CD4-positive, alpha-beta T cell treated with Interleukin-17A for 4 hours (primary cell): Measurements from ENCODE around the gene PREX1.

Experiments used
- DNase-seq: peaks from one replicate; pipeline ENCODE4 v3.0.0-alpha.2; 2020; ENCODE audit warnings: mixed read lengths

PREX1 gene

DNA sequence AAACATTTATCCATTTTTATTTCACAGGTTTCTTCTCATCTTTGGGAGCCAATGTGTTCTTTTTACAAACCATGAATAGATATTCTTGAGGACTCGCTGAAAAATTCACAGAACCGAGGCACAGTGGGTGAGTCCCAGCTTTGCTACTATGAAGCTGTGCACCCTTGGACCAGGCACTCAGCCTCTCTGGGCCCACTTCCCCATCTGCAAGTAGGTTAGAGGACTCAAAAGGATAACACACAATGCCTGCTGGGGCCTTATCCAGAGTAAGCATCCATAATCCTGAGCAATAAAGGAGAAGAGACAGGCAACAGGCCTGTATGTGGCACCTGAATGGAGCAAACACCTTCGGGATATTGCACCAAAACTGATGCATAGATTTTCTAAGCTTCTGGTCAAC lies 153.3 kb downstream of the PREX1 start:
- DNase-seq: no peak

DNA sequence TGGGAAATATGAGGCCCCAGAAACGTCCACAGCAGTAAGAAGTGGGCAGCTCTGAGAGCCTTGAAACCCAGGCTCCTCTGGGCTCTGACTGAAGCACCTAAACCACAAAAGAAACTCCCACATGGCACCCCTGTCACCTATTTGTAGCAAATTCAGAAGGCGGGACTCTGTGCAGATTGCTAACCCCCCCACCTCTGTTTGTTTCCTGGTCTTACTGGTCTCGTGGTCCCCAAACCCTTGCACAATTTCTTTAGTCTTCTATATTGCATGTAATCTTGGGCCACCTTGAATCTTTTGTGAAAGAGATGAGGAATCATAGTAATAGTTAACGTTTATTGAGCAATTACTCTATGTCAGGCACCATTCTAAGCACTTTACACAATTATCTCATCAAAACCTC lies 154.3 kb downstream of the PREX1 start:
- no peak for DNase-seq

DNA sequence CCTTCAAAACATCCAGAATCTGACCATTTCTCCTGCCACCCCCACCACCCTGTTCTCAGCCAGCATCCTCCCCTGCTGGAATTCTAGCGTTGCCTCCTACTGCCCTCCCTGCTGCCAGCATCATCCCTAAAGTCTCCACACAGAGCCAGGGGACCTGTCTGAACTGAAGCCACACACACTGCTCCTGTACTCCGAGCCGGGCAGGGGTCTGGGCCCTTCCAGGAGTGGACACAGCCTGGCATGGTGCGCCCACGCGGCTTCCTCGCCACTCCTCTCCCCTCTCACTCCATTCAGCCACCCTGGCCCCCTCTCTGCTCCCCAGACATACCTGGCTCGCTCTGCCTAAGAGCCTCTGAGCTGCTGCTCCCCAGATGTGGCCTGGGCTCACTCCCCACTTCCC lies 155.5 kb downstream of the PREX1 start:
- DNase-seq: no peak

DNA sequence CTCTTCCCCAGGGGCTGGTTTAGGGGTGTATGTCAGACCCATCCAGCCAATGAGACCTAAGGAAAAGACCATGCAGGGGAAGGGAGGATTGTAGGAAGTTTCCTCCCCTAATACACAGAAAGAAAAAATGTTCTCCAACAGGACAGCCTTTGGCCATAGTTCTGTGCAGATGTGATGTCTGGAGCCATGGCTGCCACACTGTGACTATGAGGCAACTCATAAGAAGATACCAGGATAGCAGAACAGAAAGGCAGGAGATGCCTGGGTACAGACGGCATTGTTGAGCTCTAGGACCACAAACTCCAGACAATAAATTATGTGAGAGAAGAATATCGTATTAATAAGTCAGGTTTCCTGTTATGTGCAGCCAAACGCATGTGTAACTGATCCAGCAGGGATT lies 156.7 kb downstream of the PREX1 start:
- DNase-seq: no peak

DNA sequence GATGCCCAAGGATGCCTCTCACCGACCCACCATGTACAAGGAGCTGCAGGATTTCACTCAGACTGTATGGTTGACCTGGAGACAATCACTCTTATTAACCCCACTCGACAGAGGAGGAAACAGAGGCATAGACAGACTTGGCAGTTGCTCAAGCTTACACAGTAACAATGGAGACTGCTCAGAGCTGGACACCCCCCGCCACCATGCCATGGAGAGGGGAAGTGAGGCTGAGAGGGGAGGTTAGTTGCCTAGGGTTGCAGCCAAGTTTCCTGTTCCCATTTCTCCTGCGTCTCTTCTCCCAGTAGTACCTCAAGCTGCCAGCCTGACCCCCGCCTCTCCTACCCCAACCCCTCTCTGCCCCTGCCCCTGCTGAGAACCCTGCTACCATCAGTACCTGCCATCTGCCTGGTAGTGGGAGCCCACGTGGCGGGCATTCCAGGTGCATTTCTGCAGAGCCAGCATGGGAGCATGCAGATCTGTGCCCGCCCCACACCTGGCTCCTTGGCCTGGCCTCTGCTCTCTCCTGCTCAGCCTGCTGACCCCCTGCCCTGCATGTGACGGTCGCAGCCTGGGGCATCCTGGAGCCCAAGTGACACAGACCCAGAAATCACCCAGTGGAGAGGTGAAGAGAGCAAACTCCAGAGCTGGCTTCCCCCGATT lies 157.7 kb downstream of the PREX1 start:
- no peak for DNase-seq

DNA sequence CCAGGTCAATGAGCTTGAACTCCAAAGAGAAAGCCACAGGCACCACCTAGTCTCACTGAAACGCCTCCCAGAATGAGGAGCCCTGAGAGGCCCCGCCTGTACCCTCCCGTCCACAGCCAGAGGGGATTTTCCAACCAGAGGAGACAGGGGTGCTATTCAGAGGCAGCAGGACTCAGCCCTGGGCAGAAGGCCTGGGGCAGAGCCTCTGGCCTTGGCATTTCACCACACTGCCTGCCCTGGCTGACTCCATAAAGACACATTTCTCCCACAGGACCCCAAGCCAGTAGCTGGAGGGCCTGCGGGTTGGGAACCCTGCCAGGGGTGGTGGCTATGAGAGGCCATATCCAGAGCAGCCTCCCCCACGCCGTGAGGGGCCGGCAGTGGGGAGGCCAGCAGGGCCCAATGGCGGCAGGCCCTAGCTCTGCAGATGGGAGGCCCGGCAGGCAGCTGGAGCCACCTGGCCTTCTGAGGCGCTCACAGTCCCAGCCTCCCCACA lies 159.3 kb downstream of the PREX1 start:
- DNase-seq: no peak

DNA sequence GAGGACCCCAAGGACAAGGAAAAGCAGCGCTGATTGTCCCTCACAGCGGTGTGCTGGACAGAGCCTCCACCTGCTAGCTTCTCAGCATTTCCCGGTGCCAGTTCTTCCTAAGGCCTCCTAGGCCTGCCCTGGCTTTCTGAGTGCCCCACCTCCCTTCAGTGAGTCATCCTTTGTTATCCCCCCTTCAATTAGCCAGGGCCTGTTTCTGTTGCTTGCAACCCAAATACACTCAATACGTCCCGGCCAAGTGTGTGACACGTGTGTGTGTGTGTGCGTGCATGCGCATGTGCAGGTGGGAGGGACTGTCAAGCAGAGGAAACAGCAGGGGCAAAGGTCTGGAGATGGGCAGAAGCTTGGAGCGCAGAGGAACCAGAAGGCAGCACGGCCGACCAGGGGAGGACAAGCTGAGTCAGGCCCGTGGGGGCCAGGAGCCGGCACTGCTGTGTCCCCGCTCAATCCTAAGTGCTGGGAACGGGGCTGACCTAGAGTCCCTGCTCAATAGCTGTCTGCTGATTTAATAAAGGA lies 159.8 kb downstream of the PREX1 start:
- no peak for DNase-seq

DNA sequence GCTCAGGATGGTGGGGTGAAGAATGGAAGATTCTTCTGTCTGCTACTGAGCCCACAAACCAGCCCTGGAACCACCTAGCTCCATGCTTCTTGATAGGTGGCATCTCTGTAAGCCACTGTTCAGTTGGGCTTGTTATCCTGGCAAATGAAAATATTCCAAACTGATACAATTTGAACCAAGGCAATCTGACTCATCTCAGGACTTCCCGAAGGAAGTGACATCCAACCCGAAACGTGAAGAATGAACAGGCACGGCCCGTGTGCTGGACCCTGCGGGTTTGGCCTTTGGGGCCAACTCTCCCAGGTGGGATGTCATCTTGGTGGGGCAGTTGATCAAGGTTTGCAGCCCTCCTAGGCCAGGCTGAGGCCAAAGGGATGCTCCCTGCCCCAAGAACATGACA lies 160.3 kb downstream of the PREX1 start:
- DNase-seq: no peak

DNA sequence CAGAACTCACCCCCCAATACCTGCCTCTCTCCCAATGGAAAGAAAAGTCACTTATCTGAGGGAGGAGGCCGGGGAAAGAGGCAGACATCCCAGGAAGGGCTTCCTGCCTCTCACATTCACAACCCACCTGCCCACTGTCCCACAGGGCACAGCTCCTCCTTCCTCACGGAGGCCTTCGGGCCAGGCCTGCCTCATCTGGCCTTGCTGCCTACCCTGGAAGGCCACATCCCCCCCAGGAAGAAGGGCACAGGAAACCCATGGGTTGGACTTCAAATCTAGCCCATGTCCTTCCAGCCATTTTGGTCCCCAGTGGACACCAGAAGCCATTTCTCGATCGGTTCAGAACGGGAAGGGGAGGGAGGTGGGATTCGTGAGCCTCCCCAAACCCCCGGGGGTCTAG lies 162.0 kb downstream of the PREX1 start:
- DNase-seq: no peak

DNA sequence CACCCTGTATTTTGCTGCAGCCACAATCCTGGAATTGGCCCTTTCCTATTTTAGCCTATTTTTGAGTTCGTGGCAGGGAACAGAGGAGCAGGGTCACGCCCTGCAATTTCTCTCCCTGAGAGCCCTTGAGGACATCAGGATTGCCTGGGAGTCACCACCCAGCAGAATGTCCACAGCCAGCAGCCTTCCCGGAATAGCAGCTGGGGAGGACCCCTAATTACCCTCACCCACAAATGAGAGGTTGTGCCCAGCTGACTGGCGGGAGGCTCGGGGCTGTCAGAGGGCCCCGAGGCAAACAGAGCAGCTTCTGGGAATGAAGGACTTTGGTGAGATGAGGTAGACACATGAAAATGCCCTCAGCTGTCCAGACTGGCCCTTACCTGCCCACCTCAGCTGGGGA lies 165.1 kb downstream of the PREX1 start:
- no peak for DNase-seq

DNA sequence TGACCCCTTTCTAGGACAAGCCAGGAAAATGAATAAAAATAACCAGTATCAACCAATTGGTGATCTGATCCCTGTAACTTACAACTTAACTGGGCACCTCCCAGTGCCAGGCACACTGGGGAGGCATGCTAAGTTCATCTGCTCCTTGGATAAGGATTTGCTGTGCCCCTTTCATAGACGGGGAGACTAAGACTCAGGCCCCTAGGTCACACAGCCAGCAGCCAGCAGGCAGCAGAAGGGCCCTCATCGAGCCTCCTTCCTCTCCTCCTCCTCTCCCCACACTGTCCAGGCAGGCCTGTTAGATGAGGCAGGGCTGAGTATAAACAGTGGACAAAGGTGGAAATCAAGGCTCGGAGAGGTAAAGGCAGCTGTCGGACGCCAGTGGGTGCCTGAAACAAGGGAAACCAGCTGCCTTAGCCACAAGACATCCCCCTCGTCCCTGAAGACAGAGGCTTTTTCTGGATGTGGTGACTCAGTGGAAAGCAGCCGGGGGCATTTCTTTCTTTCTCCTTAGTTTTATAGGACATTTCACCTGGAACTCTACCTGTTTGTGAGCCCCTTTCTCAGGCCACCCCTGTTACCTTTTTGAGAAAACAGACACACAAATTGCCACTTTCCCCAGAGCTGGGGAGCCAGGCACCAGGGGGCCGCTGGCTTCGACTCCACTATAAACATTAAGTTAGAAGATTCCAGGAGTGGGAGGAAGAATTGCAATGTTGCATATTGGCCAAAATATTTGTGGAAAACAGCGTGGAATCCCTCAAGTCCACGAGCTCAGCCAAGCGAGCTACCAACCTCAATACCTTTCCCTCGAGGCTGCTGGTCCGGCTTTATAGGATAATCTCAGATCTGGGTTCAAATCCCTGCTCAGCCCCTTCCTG lies 166.0 kb downstream of the PREX1 start:
- DNase-seq: no peak

DNA sequence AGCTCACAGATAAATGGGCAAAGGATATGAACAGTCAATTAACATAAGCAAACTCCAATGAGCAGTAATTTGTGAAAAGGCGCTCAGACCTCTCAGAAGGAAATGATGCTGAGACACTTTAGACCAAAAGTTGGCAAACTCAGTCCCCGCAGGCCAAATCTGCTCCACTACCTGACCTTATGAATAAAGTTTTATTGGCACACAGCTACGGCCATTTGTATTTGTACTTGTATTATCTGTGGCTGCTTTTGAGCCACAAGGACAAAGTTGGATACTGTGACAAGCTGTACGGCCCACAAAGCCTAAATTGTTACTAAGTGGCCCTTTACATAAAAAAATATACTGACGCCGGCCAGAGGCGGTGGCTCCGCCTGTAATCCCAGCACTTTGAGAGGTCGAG lies 167.0 kb downstream of the PREX1 start:
- DNase-seq: no peak

DNA sequence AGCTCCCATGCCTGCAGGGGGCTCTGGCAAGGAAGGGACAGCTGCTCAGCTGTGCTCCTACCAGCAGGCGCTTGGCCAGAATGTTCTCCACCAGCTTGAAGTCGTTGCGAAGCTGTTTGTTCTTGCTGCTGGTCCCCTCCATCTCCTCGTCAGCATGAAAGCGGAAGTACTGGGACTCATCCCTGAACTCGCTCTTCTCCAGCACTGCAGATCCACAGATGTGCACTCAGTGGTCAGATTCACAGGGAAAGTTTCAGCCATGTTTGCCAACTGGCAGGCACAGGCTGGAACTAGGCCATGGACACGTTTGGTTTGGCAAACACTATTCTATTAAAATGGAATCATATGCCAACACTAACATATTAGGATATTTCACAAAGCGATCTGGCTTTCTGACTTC lies 167.9 kb downstream of the PREX1 start:
- no peak for DNase-seq

DNA sequence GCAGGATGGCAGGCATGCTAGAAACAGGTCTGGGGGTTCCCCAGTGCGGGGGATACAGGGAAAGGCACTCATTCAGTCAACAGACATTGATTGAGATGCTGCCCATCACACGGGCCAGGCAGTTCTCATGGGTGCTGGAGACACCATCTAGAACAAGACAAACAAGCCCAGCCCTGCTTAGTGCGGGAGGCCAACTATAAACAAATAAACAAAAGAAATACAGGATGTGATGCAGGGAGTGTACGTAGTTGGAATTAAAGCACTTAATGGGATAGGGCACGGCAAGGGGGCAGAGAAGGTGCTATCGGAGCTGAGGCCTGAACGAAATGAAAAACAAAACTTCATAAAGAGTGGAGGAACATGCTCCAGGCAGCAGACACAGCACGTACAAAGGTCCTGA lies 169.3 kb downstream of the PREX1 start:
- no peak for DNase-seq

DNA sequence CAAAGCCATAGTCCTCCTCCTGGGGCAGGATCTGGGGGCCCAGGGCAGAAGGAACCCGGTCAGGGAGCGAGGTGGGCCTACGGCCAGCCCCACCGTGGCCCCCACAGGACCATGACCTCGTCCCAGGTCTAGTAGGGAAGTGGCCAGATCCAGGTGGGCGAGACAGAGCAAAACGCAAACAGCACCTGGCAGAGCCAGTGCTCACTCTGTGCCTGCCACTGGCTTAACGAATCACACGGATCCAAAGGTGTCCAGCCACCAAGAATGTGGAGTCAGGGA lies 169.7 kb downstream of the PREX1 start:
- no peak for DNase-seq

DNA sequence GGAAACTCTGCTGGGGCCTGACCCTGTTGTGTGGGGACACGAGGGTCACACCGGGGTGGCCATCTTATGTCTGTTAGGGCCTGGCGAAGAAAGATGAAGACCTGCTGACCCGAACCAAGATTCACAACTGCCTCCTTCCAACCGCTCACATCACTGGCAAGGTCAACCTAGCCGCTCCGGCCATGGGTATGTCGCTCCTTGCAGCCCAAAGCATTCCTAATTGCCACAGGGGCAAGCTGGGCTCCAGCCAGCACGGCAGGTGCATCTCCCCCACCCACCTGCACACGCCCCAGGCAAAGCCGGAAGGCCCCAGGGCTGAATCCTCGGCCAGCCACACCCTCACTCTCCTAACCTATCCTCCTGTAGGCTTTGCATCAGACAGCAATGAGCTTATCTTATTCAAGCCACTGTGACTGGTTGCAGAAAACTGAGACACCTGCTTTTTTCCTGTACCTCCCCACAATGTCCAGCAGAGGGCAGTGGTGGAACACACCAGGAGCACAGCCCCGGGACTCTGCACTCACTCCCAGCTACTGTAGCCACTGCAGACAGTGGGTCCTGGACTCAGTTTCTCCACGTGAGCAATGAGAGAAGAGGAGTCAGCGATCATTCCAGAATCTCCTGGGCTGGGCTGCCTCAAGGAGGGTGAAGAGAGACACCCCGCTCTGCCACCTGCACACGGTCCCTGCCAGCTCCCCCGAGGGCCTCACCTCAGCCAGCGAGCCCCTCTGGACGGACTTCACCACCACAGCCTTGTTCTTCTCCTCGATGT lies 170.2 kb downstream of the PREX1 start:
- peak; percentile 71 for DNase-seq

DNA sequence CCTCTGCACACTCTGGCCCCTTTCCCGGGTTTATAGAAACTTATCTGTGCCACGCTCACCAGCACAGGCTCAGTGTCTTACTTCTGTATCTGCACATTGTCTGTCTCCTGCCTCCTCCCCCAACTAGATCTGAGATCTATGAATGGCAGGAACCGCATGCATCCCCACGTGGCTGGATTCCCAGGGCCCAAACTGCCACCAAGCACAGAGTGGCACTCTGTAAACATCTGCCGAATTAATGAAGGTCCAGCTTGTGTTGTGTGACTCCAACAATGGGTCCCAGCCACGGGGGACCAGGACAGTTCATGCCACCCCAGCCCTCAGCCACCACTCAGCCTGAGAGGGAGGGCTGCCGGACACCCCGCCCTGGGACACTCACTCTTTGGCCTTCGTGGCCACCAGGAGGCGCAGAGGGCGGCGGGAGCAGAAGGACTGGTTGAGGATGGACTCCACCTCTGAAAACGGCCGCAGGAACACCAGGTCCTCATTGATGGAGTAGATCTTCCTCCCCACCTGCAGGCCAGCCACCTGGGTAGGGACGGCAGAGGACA lies 171.1 kb downstream of the PREX1 start:
- no peak for DNase-seq

DNA sequence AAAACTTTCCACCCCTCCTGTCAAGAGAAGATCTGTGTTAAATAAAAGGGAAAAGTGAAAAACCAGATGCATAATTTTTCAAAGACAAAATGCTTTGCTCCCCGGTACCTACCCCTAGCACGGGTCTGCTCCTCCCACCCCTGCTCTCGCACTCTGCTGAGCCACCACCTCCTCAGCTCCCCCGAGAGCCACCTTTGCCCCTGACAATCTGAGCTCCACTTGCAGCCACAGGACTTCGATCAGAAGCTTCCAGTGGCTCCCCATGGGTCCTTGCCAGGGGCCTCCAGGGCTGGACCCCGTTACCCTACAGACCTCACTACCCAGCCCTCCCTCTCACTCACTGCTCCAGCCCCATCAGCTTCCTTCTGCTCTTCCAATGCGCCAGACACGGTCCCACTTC lies 171.7 kb downstream of the PREX1 start:
- DNase-seq: no peak

DNA sequence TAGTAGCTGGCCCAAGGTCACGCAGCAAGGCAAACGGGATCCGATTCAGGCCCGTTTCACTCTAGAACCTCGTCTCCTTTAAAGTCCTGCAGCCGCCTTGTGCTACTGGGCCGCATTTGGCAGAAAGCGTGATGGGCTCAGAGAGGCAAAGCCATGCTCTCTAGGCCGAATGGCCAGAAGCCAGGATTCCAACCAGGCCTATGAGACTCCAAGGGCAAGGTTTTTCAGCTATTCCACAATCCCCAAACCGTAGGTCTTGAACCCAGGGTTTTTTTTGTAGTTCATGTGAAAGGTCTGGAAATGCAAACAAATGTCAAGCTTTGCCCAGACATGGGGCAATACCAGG lies 174.1 kb downstream of the PREX1 start:
- DNase-seq: no peak

DNA sequence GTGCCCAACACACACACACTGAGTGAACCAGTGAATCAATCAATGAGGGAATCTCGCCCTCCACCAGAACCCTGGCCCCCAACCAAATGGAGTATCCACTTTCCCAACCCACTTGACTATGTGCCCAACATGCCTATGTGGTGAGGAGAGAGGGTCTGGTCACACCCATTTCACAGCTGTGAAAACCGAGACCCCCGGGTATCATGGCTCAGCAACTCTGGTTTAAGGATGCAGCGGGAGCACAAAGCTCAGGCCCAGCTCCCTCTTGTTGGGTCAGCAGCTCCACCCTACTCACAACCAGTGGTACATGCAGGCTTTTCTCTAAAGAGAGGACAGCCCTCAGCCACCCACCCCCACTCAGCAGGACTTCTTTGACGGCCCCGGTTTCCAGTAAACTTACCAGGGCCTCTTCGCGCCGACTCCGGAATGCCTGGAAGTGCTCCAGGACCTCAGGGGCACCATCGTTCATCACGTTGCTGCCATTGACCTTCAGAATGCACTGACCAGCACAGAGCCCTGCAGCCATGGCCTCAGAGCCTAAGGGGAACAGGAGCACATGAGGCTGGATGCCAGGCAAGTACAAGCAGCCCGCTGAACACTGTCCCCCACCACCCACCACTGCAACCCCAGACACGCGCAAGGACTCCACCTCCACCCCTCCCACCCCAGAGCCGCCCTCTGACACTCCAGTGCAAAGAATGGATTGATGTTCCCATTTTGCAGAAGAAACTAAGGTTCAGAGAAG lies 174.7 kb downstream of the PREX1 start:
- DNase-seq: no peak

DNA sequence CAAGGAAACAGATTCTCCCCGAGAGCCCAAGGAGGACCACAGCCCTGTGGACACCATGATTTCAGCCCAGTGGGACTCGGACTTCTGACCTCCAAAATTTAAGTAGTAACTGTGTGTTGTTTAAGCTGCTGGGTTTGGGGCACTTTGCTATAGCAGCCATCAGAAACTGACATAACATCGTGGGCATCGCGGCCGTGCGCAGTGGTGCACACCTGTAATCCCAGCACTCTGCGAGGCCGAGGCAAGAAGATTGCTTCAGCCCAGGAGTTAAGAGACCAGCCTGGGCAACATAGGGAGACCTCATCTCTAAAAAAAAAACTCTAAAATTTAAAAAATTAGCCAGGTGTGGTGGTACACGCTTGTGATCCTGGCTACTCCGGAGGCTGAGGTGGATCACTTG lies 175.8 kb downstream of the PREX1 start:
- DNase-seq: no peak

DNA sequence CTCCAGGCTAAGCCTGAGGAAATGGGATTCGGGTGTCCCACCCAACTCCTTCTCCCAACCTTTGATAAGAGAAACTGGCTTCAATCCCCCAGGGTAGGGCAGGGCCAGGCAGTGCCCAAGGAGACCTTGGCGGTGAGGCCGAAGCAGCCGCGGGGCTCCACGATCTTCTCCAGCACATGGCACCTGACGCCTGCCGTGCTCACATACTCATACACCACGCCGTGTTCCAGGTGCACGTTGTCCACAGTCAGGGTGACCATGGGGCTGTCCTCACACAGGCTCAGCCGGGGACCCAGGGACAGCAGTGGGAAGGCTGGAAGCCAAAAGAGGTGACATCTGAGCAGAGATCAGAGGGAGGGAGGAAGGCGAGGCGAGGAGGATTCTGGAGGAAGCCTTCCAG lies 176.5 kb downstream of the PREX1 start:
- no peak for DNase-seq

DNA sequence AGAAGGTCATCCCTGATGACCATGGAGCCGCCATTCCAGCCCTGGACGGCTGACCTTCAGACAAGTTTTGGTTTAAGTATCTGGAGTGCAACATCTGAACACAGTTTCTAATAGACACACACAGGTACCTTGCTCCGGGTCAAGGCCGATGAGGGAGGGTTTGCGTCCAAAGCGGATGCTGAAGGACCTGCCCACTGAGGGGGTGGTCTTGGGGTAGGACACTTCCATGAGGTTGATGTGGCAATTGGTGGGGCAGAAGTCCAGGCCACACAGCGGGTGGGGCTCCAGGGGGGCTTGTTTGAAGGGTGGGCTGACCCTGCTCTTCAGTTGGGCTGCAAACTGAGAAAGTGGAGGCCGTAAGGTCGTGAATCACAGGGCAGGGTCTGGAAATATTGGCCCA lies 177.9 kb downstream of the PREX1 start:
- DNase-seq: no peak
